ENCODE measurements around the gene MLPH. TPM values are rescaled to one million over a fixed set of nuclear protein-coding genes. Genes with fewer than 3 reads are reported as not detected.

MLPH gene
- total and polyA plus RNA-seq, 2 of the 4 experiments (the other 2 are of a cell fraction), result 13.8 to 21.6 TPM

GRCh38 chr2:237547841-237548416 is 60.9 kb downstream of the MLPH start:
- no peak overlapping the region for H3K14ac ChIP-seq (replicated peaks; ENCODE audit: low read depth, low read length)
- WGBS, 2 experiments (ENCODE audit: extremely low coverage in 2 of 2, insufficient read length in 1 of 2), result 30% methylated on average over 7 of the region's 11 CpGs; no CpG with 5 or more reads in 1 of the 2 experiments
- no peaks in the 10 kb centered on the region for H4K20me1 ChIP-seq (ENCODE audit: insufficient read depth, low read length)
- H3K79me1 ChIP-seq (ENCODE audit: low read depth in 1 of 2, low read length in 2 of 2), result no peaks in the 10 kb centered on the region
- no peaks in the 10 kb centered on the region for H3K27me3 ChIP-seq (ENCODE audit: control insufficient read depth, insufficient read depth, low read length)
- no peak overlapping the region for H3K56ac ChIP-seq (ENCODE audit: extremely low read depth, insufficient read depth, low read length)
- H3K4ac ChIP-seq (ENCODE audit: low read depth, low read length), result no peak overlapping the region
- H2AK9ac ChIP-seq (replicated peaks; ENCODE audit: low read depth, low read length, poor library complexity), result no peak overlapping the region
- H2BK15ac ChIP-seq (ENCODE audit: low read depth, low read length), result no peak overlapping the region
- TF ChIP-seq RCOR1 (IDR thresholded peaks at IDR 0.05; ENCODE audit: insufficient replicate concordance, low read length), result no peak
- no peak for TF ChIP-seq CEBPB (IDR thresholded peaks at IDR 0.05; ENCODE audit: low read depth, low read length)
- no peak for TF ChIP-seq FOS (IDR thresholded peaks at IDR 0.05; ENCODE audit: low read depth, low read length)
- no peak for TF ChIP-seq CTCF (conservative IDR thresholded peaks at IDR 0.05; ENCODE audit: low read depth, low read length)
- TF ChIP-seq SMC3 (IDR thresholded peaks at IDR 0.05; ENCODE audit: low read depth, low read length), result no peak
- TF ChIP-seq MXI1 (IDR thresholded peaks at IDR 0.05; ENCODE audit: borderline replicate concordance, low read depth, low read length), result no peak
- TF ChIP-seq, protein P1, sequence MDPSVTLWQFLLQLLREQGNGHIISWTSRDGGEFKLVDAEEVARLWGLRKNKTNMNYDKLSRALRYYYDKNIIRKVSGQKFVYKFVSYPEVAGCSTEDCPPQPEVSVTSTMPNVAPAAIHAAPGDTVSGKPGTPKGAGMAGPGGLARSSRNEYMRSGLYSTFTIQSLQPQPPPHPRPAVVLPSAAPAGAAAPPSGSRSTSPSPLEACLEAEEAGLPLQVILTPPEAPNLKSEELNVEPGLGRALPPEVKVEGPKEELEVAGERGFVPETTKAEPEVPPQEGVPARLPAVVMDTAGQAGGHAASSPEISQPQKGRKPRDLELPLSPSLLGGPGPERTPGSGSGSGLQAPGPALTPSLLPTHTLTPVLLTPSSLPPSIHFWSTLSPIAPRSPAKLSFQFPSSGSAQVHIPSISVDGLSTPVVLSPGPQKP (IDR thresholded peaks at IDR 0.05; ENCODE audit: borderline replicate concordance, low read depth, low read length), result no peak
- TF ChIP-seq NFE2L2 (IDR thresholded peaks at IDR 0.05; ENCODE audit: low read depth, low read length), result no peak
- TF ChIP-seq MAZ (IDR thresholded peaks at IDR 0.05; ENCODE audit: borderline replicate concordance, low read depth, low read length), result no peak
- TF ChIP-seq, protein P2, sequence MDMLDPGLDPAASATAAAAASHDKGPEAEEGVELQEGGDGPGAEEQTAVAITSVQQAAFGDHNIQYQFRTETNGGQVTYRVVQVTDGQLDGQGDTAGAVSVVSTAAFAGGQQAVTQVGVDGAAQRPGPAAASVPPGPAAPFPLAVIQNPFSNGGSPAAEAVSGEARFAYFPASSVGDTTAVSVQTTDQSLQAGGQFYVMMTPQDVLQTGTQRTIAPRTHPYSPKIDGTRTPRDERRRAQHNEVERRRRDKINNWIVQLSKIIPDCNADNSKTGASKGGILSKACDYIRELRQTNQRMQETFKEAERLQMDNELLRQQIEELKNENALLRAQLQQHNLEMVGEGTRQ (IDR thresholded peaks at IDR 0.05; ENCODE audit: low read depth, low read length), result no peak
- TF ChIP-seq MAFK (IDR thresholded peaks at IDR 0.05; ENCODE audit: low read depth, low read length), result no peak
- no peak for TF ChIP-seq RFX5 (IDR thresholded peaks at IDR 0.05; ENCODE audit: low read depth, low read length)
- TF ChIP-seq CHD1 (IDR thresholded peaks at IDR 0.05; ENCODE audit: low read depth, low read length), result no peak
- no peak for TF ChIP-seq POLR2A (IDR thresholded peaks at IDR 0.05; ENCODE audit: low read depth, low read length)
- no peak for TF ChIP-seq BHLHE40 (IDR thresholded peaks at IDR 0.05; ENCODE audit: low read depth, low read length)
- no peak for TF ChIP-seq RAD21 (IDR thresholded peaks at IDR 0.05; ENCODE audit: low read length)
- H2AFZ ChIP-seq (replicated peaks; ENCODE audit: low read length, poor library complexity), result no peak overlapping the region
- H4K8ac ChIP-seq (ENCODE audit: low read depth in 2 of 2, low read length in 2 of 2), result no peak overlapping the region
- H2BK120ac ChIP-seq (ENCODE audit: low read depth, low read length), result no peak overlapping the region; the same call in 1 of the 2 replicates
- no peak overlapping the region for H4K5ac ChIP-seq (ENCODE audit: low read depth, low read length)
- H2AK5ac ChIP-seq (ENCODE audit: low read depth, low read length), result peak overlapping the region; percentile 46; the same call in 1 of the 2 replicates
- H3K4me1 ChIP-seq (ENCODE audit: control insufficient read depth, insufficient read depth, low read length), result 0 out of 2 replicates have a peak, but pooled peaks cover 2% of the 10 kb centered on the region
- H2BK5ac ChIP-seq (ENCODE audit: low read depth, low read length, poor library complexity, severe bottlenecking), result no peak overlapping the region
- no TSS peak for BruUV-seq (replicated peaks)
- no peaks in the 10 kb centered on the region for H3K9me3 ChIP-seq (ENCODE audit: control insufficient read depth, insufficient read depth, low read length)
- no peak overlapping the region for H3K4me2 ChIP-seq (ENCODE audit: low read depth, low read length)
- H2BK20ac ChIP-seq (ENCODE audit: low read depth, low read length), result 0 out of 2 replicates have a peak overlapping the region, but pooled peaks have one; percentile 19
- no peak overlapping the region for H3K27ac ChIP-seq (ENCODE audit: insufficient read depth, low read length)
- DNase-seq (peak; percentile 13), ATAC-seq (ENCODE audit: low read depth) (peak; percentile 67)
- no peak overlapping the region for H3K23ac ChIP-seq (ENCODE audit: low read depth, low read length)
- ChIA-PET CTCF (interaction anchor here (0.6 kb wide), 1 partner anchor 35 kb away, joined by 5 read pairs; no protein-coding TSS in a partner anchor), POLR2A (ENCODE audit: unreplicated experiment) (no interaction called here)
- in situ Hi-C loops (cut with MboI; ENCODE audit: low sequenced_read_pairs), result no loop called here
- no peak overlapping the region for H4K91ac ChIP-seq (ENCODE audit: insufficient read depth, low read depth, low read length)
- dilution Hi-C loops (cut with HindIII; ENCODE audit: low sequenced_read_pairs, unreplicated experiment), result no loop called here
- no peak overlapping the region for H3K9ac ChIP-seq (ENCODE audit: low read depth, low read length)
- H3K4me3 ChIP-seq (ENCODE audit: insufficient read depth, low read depth, low read length), result no peak overlapping the region
- H3K9me1 ChIP-seq (ENCODE audit: insufficient read depth, low read length), result no peaks in the 10 kb centered on the region
- no peak overlapping the region for H3K18ac ChIP-seq (ENCODE audit: low read depth, low read length)
- intact Hi-C loops (cut with micrococcal nuclease), result no loop called here
- H3K36me3 ChIP-seq (ENCODE audit: control insufficient read depth, insufficient read depth, low read length), result peaks cover 4% of the 10 kb centered on the region; the same call in 1 of the 2 replicates

All from IMR-90 (cell line).